Natural killer cell (primary cell): Measurements from ENCODE around the gene EIF3K. TPM values are rescaled to one million over a fixed set of nuclear protein-coding genes. Genes with fewer than 3 reads are reported as not detected.
A peak's percentile ranks its signal among the peaks of the same experiment; 100 is the strongest.

Source experiments
- ATAC-seq, 3 donors: fragments of 150-1000 bp in 2 of 3; fragments of 200-7000 bp in 1 of 3; cut with Tn5 transposase; 1 replicate in 1 of 3; 2 replicates in 2 of 3; pipeline ENCODE4 v1.10.0; 2021; ENCODE audit warnings: mild to moderate bottlenecking in 2 of 3, moderate library complexity in 2 of 3
- DNase-seq, 2 donors: peaks; one replicate each; pipeline versions ENCODE4 v3.0.0 to v3.0.0-alpha.2; 2013 to 2021; ENCODE audit warnings: mixed read lengths in 1 of 2
- H3K27ac ChIP-seq: one replicate; pipeline ENCODE4 v1.5.1; 2013; ENCODE audit warnings: mild to moderate bottlenecking, low read length
- H3K27me3 ChIP-seq: one replicate; pipeline ENCODE4 v1.6.1; 2013; ENCODE audit warnings: low read length; ENCODE audit not compliant: control insufficient read depth, insufficient read depth
- H3K36me3 ChIP-seq: one replicate; pipeline ENCODE4 v1.6.1; 2013; ENCODE audit warnings: low read length; ENCODE audit not compliant: control insufficient read depth, insufficient read depth
- H3K4me1 ChIP-seq: one replicate; pipeline ENCODE4 v1.6.1; 2013; ENCODE audit warnings: low read length; ENCODE audit not compliant: control insufficient read depth, insufficient read depth
- H3K4me3 ChIP-seq: one replicate; pipeline ENCODE4 v1.5.1; 2013; ENCODE audit warnings: low read length
- H3K9me3 ChIP-seq: one replicate; pipeline ENCODE4 v1.6.1; 2013; ENCODE audit warnings: low read length; ENCODE audit not compliant: control insufficient read depth, insufficient read depth
- H3K27ac Mint-ChIP-seq, 2 donors: one replicate each; pipeline ENCODE4 v1.8.0; 2022; ENCODE audit warnings: mild to moderate bottlenecking in 2 of 2, mixed read lengths in 2 of 2, moderate library complexity in 1 of 2
- H3K27me3 Mint-ChIP-seq, 2 donors: one replicate each; pipeline ENCODE4 v1.8.0; 2022; ENCODE audit warnings: low read depth in 2 of 2, mixed read lengths in 2 of 2
- H3K36me3 Mint-ChIP-seq: one replicate; pipeline ENCODE4 v1.8.0; 2022; ENCODE audit warnings: mixed read lengths
- H3K4me1 Mint-ChIP-seq, 2 donors: one replicate each; pipeline ENCODE4 v1.8.0; 2022; ENCODE audit warnings: mixed read lengths in 2 of 2
- H3K4me3 Mint-ChIP-seq: one replicate; pipeline ENCODE4 v1.8.0; 2022; ENCODE audit warnings: mild to moderate bottlenecking, moderate library complexity, mixed read lengths
- H3K9me3 Mint-ChIP-seq, 2 donors: one replicate each; pipeline ENCODE4 v1.8.0; 2022; ENCODE audit warnings: mixed read lengths in 2 of 2
- CTCF ChIP-seq: fragments of 200-600 bp; IDR thresholded peaks from one replicate; pipeline ENCODE4 v1.8.0; 2022; ENCODE audit warnings: antibody characterized with exemption
- WGBS: methylation state at CpG from one replicate; pipeline ENCODE4 v1.1.7; 2013; ENCODE audit warnings: missing lambda C conversion rate; ENCODE audit not compliant: insufficient coverage; 5-methylcytosine and 5-hydroxymethylcytosine counted together
- intact Hi-C: fragments of 100-400 bp; cut with micrococcal nuclease; formaldehyde crosslinking; loops from one replicate; pipeline ENCODE4 v1.14.2; 2022
- total RNA-seq, 4 donors: library from RNA; stranded (reverse); fragments of 120-200 nt in 1 of 4; gene quantifications; one replicate each; pipeline versions ENCODE4 v1.2.3 to v1.2.4, GENCODE V29; 2013 to 2022

Gene EIF3K
- total RNA-seq, 3 donors from 2014 or later (not counting 1 experiment from before 2014, with no cell fraction given) = 232 to 262 (median 238) TPM

GRCh38 chr19:38650172-38650775 lies 31.3 kb downstream of the EIF3K start:
- Mint-ChIP-seq H3K4me1 (peaks cover 67 to 73% of the 10 kb centered on the region in 2 donors), H3K27ac (peak overlapping the region; percentile 85 to 92)
- peak overlapping the region; percentile 99 for H3K4me3 ChIP-seq

GRCh38 chr19:38650911-38651584 lies 32.1 kb downstream of the EIF3K start:
- WGBS = 83% methylated on average over 12 of the region's 12 CpGs
- intact Hi-C loops = loop anchor here (2.0 kb wide), 1 partner anchor 14 kb away; no protein-coding TSS in a partner anchor
- ATAC-seq = no peak
- peak overlapping the region; percentile 99 for H3K4me3 Mint-ChIP-seq
- Histone ChIP-seq H3K27ac (no peak overlapping the region), H3K27me3 (no peaks in the 10 kb centered on the region), H3K36me3 (no peaks in the 10 kb centered on the region), H3K4me1 (peaks cover 73% of the 10 kb centered on the region), H3K4me3 (no peak overlapping the region), H3K9me3 (no peaks in the 10 kb centered on the region)
- H3K27ac Mint-ChIP-seq = peak overlapping the region; percentile 85 to 92
- DNase-seq = no peak
- TF ChIP-seq CTCF = no peak
- H3K4me1 Mint-ChIP-seq = peaks cover 75 to 80% of the 10 kb centered on the region in 2 donors
- no peaks in the 10 kb centered on the region for H3K9me3 Mint-ChIP-seq
- no peaks in the 10 kb centered on the region for H3K27me3 Mint-ChIP-seq
- no peaks in the 10 kb centered on the region for H3K36me3 Mint-ChIP-seq

More at GRCh38 chr19:38650172-38650775, 31.3 kb downstream of the EIF3K start:
- ATAC-seq (no peak), DNase-seq (no peak)
- H3K27me3 Mint-ChIP-seq = no peaks in the 10 kb centered on the region
- Histone ChIP-seq H3K27me3 (no peaks in the 10 kb centered on the region), H3K9me3 (no peaks in the 10 kb centered on the region), H3K27ac (peak overlapping the region; percentile 63), H3K4me1 (peaks cover 67% of the 10 kb centered on the region), H3K36me3 (no peaks in the 10 kb centered on the region)
- no peaks in the 10 kb centered on the region for H3K36me3 Mint-ChIP-seq
- H3K9me3 Mint-ChIP-seq = no peaks in the 10 kb centered on the region
- no peak for TF ChIP-seq CTCF
- 67% methylated on average over 4 of the region's 8 CpGs for WGBS
- intact Hi-C loops = loop anchor here (2.0 kb wide), 1 partner anchor 15 kb away; no protein-coding TSS in a partner anchor
- peak overlapping the region; percentile 99 for H3K4me3 Mint-ChIP-seq

- Histone ChIP-seq H3K27me3 (no peaks in the 10 kb centered on the region), H3K9me3 (no peaks in the 10 kb centered on the region), H3K36me3 (no peaks in the 10 kb centered on the region), H3K27ac (no peak overlapping the region), H3K4me3 (no peak overlapping the region), H3K4me1 (peaks cover 85% of the 10 kb centered on the region)
- no peak for DNase-seq
- H3K27me3 Mint-ChIP-seq = no peaks in the 10 kb centered on the region
- no peaks in the 10 kb centered on the region for H3K36me3 Mint-ChIP-seq
- H3K27ac Mint-ChIP-seq = peak overlapping the region; percentile 85 to 92
- intact Hi-C loops = no loop called here
- peaks cover 90 to 97% of the 10 kb centered on the region in 2 donors for H3K4me1 Mint-ChIP-seq
- no peak overlapping the region for H3K4me3 Mint-ChIP-seq
- TF ChIP-seq CTCF = no peak
- ATAC-seq = no peak
- H3K9me3 Mint-ChIP-seq = no peaks in the 10 kb centered on the region
- 80% methylated on average over 5 of the region's 7 CpGs for WGBS
Measured at GRCh38 chr19:38653028-38653571, 34.1 kb downstream of the EIF3K start.
